CD4-positive, alpha-beta T cell treated with Interferon alpha-2 for 1 hour (primary cell): ENCODE results near the gene IL36G.

Source experiments
- DNase-seq, 2 donors: peaks; one replicate each; pipeline ENCODE4 v3.0.0-alpha.2; 2020 to 2022

Gene IL36G

DNA sequence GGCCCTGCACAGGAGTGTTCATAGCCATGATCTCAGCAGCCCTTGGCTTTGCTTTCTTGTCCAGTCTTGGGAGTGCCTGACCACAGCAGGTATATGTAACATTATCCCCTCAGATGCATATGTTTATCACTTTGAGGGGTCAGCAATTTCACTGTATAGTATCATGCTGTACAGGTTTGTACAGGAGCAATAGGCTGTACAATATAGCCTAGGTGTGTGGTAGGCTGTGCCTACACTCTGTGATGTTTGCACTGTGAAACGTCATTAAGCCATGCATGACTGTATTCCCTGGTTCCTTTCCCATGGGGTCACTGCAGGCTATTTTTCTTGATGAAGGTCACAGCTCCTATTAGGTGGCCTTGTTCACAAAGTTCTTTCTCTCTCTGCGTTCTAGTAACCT is 4.7 kb upstream of the IL36G start:
- DNase-seq, result no peak

DNA sequence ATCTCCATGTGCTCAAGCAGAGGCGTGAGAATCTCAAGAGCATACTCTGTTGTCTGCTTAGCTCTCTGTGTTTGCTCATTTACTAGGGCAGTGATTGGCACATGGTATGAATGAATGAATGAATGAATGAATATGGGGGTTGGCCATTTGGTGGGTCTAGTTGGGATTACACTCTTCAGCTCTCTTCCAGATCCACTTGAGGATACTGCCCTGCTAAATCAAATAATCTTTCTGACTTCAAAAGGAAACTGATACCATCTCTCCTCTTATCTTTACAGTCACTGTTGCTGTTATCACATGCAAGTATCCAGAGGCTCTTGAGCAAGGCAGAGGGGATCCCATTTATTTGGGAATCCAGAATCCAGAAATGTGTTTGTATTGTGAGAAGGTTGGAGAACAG is 1.9 kb downstream of the IL36G start:
- no peak for DNase-seq

DNA sequence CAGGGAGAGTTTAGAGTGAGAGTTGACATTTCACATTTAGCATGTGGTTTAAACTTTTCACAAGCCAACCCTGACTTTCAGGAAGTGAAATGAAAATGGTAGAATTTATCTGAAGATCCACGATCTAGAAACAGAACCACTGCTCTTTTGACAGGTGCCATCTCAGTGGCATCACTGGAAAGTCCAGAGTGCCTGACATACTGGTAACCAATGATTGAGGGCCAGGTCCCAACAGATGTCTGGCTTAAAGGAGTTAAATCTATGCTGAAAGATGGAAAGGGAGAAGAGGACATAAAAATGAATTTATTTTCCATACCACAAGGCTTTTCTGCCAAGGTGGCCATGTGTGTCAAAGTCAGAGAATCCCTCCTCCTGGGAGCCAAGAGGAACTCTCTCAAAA is 2.7 kb downstream of the IL36G start:
- no peak for DNase-seq

DNA sequence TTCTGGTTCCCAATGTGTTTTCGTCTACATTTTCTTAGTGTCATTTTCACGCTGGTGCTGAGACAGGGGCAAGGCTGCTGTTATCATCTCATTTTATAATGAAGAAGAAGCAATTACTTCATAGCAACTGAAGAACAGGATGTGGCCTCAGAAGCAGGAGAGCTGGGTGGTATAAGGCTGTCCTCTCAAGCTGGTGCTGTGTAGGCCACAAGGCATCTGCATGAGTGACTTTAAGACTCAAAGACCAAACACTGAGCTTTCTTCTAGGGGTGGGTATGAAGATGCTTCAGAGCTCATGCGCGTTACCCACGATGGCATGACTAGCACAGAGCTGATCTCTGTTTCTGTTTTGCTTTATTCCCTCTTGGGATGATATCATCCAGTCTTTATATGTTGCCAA is 7.3 kb downstream of the IL36G start:
- DNase-seq, result peak in 1 of 2 donors; percentile 32

DNA sequence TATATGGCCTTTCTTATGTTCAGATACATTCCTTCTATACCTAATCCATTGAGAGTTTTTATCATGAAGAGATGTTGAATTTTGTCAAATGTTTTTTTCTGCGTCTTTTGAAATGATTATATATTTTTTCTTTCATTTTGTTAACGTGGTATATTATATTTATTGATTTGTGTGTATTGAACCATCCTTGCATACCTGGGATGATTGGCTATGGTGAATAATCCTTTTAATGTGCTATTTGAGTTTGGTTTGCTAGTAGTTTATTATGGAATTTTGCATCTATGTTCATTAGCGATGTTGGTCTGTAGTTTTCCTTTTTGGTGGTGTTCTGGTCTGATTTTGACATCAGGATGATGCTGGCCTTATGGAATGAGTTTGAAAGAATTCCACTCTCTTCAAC is 11.8 kb downstream of the IL36G start:
- no peak for DNase-seq

DNA sequence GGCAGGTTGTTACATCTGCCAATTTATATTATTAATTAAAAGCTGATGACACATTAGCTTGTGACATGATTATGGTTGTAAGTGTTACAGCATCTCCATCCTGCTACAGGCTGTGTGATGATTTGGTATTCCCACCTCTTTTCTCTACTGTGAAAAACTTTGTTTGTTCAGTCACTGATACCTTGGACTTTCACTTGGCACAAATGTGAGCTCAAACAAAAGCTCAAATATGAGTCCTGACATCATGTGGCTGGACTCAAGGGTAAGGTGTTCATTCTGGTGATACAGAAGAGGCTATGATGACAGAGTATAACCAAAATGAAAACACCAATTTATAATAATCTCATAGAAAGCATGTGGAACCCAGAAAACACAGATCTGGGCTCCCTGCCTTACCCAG is 16.0 kb downstream of the IL36G start:
- DNase-seq, result no peak

DNA sequence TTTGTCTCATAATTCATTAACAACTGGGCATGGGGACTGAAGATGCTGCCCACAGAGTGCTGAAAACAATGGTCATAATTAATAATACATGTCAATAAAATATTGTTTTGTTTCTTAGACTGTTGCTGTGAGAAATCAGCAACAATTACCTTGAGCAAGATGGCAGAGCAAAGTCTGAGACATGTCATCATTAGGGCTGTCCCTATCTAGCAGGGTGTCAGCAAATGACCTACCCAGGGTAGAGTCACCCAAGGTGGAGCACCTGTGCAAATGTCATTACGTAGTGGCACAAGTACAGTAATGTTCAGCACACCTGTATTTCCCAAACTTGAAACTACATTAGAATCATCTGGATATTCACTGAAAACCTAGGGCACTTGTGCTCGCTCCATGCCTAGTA is 16.8 kb downstream of the IL36G start:
- no peak for DNase-seq

DNA sequence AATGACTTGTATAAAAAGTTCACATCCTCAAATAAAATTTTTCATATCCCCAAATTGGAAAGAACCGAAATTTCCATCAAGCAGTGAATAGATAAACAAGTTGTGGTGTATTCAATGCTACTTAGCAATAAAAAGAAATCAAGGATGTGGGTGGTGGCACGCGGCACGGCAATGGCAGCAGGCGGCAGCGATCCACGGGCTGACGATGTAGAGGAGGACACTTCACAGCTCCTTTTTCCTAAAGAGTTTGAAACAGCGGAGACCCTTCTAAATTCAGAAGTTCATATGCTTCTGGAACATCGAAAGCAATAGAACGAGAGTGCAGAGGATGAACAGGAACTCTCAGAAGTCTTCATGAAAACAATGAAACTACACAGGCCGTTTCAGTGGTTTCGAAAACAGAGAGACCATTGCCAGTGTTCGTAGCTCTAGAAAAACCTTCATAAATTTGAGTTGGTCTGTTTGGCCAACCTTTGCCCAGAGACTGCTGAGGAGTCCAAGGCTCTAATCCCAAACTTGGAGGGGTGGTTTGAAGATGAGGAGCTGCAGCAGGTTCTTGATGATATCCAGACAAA is 17.6 kb downstream of the IL36G start:
- peak in 1 of 2 donors; percentile 19 for DNase-seq

DNA sequence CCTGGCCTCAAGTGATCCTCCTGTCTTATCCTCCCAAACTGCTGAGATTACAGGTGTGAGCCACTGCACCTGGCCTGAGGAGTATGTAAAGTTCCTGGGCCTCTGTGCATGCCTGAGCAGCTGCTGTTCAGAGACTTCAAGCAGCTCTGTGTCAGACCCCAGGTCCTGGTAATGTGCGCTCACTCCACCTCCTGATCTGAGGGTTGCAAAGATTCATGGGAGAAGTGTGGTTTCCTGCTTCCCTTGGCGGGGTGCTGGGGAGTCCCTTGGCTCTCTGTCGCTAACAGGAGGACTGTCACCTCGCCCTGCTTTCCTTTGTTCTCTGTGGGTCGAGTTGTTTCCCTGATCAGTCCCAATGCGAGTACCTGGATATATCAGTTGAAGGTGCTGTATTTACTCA is 18.8 kb downstream of the IL36G start:
- DNase-seq, result peak; percentile 64 to 78

DNA sequence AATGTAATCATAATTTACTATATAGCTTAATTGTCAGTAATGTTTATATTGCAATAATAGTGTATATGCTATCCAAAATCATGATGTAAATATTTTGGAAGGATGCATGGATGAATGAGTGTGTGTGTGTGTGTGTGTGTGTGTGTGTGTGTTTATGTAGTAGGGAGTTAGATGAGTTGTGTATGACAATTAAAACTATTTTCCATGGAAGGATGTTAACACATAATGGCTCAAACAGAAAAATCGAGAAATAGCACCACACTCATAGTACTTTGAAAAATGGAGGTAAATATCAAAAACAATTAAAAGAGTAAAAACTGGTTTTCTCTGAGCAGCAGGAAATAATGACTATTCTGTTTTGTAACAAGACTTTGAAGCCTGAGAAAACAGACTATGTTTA is 19.3 kb downstream of the IL36G start:
- DNase-seq, result no peak

DNA sequence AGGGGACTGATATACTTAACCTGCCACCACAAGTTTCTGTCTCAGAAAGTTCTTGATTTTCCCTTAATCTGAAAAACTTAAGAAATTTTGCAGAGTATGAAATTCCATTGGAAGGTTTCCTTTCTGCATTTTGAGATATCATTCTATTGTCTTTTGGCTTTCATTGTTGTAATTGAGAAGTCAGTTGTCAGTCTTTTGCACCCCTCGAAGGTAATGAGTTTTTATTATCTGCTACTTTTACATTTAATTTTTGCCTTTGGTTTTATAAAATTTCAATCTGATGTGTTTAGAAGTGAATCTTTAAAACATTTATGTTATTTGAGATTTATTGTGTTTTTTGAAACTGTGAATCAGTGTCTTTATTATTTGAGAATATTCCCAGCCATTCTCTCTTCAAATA is 22.6 kb downstream of the IL36G start:
- DNase-seq, result no peak

DNA sequence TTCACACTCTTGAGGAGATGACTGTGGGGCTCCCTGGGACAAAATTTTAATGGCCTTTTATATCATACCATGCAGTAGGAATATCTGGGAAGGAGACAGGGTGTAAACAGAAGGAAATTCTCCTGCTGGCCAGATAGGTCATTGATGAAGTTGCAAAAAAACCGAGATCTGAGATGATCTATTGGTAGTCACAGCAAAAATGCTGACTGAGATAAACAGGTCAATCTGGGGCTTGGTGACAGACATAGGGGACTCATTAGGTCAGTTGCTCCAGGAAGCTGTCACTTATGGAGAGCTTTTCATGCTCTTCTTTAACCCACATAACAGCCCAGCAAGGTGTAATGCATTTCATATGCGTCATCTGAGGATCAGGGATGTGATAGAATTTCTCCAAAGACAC is 24.9 kb downstream of the IL36G start:
- DNase-seq, result no peak

DNA sequence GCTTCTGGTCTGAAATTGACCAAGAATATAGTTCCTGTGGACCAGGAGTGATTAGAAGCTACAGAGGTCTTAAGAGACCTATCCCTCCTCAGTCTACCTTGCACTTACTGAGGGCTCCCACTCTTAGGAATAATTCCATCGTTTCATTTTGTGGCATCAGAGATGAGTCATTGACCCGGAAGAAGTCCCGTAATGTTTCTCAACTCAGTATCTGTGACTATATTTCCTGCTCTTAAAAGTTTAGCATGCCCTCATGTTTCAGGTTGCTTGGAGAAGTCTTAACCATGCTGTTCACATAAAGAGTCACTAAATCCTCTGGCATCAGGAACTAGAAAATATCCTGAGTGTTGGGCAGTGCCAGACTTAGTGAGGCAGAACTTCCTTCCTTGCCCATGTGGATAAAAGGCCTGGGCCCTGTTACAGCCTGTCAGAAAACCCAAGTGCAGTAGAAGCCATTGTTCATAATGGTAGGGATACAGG is 27.3 kb downstream of the IL36G start, which contains the start of gene IL36A:
IL36A (plus strand) TSS at position 430 of the 480 bp plus-strand sequence. CDS start 413 bp downstream, outside the sequence.
- DNase-seq, result no peak

DNA sequence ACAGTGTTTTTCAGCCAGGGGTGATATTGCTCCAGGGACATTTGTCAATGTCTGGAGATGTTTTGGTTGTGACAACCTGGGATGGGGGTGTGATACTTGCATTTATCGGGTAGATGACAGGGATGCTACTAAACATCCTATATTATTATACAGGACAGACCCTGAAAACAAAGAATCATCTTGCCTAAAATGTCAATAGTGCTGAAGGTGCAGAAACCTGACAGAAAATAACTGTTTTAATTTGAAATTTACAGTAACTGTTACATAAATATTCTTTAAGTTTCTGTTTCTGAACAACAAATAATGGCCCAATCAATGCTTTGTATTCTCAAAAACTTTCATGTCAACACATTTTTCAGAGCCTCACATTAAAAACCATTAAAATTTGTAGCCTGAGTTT is 29.4 kb downstream of the IL36G start:
- no peak for DNase-seq

DNA sequence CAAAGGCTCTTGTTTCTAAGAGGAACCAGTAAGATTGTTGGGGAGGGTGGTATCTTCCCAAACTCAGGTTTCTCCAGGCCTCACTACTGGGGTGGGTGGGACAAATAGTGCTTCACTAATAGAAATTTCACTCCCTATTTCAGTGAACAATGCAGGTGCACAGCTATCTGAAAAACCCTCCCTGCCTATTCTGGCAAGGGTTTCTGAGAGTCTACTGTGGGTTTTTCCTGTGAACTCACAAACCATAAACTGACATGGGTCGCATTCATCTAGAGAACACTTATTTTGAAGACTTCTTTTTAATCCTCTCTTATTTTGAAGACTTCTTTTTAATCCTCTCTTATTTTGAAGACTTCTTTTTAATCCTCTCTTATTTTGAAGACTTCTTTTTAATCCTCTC is 31.8 kb downstream of the IL36G start:
- DNase-seq, result no peak

DNA sequence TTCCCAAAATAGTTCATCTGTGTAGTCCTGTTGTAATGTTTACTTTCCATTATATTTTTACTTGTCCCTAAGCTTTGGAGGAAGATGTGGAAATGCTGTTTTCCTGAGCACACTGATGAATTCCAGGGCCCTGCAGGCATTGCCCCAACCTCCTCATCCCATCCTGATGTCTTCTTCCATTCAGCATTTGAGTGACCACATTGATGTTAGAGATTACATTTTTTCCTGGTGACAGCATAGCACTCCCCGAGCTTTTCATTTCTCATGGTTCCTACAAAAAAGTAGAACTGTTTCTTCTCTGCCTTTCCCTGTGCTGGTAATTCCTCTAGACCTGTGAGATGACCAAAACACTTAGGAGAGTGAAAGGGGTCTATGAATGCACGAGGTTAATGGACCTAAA is 32.3 kb downstream of the IL36G start:
- DNase-seq, result no peak

DNA sequence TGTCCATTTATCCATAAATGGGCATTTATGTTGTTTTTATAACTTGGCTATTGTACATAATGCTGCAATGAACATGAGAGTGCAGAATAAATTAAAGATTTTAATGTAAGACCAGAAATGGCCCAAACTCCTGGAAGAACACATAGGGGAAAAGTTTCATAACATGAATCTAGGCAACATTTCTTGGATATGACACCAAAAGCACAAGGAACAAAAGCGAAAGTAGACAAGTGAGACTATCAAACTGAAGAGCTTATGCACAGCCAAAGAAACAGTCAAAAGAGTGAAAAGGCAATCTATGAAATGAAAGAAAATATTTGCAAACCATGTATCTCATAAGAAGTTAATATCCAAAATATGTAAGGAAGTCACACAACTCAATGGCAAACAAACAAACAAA is 33.3 kb downstream of the IL36G start:
- DNase-seq, result no peak

DNA sequence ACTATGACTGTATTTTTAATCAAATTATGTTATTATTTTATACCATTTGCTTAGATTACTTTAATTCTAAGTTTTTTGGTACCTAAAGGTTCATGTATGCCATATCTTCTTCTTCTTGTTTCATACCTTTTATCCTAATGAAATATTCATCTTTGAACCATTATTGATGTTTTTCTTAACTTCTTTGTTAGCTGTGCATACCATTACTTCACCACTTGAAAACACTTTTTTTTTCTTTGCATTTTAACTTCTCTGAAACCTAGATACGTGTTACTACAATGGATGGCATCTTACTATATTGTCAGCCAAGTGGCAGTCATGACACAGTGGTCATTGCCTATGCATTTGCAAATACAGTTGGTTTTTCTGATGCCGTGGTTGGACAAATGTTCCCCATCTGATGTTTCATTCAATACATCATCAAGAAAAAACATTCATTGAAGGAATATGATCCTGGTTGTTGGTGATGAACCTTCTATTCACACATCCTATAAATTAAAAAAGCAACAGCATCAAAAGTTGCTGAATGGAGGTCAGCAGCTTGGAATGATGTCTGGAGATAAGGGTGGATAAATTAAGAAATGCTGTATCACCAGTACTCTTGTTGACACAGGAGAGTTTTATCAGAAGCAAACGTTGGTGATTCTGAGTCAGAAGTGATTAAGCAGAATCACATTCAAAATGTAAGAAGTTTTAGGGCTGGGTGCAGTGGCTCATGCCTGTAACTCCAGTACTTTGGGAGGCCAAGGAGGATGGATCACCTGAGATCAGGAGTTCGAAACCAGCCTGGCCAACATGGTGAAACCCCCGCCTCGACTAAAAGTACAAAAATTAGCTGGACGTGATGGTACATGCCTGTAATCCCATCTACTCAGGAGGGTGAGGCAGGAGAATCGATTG is 34.9 kb downstream of the IL36G start:
- DNase-seq, result no peak

DNA sequence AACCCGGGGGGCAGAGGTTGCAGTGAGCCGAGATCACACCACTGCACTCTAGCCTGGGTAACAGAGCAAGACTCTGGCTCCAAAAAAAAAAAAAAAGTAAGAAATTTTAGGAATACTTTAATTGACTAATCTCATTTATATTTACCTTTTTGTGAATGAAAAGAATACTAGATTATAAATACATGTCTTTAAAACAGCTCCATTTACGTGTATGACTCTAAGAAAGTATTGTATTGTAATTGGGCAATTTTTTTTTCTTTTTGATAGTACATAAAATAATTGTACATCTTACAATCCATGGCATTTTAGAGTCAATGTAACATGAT is 35.5 kb downstream of the IL36G start:
- DNase-seq, result no peak

DNA sequence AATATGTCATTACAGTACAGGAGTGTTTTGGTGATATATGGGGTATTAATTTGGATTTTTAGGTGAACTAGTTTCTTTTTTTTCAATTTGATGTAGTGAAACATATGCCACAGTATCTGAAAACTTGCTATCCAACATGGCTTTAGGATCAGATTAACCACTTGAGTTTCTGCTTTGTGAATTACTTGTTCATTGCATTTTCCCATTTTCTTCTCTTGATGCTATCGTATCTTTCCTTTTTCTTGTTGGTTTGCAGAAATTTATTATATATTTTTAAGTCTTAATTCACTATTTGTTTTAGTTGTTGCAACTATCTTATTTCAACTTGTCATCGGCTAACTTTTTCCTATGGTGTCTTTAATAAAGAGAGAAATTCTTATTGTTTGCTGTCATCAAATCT is 36.3 kb downstream of the IL36G start:
- no peak for DNase-seq

DNA sequence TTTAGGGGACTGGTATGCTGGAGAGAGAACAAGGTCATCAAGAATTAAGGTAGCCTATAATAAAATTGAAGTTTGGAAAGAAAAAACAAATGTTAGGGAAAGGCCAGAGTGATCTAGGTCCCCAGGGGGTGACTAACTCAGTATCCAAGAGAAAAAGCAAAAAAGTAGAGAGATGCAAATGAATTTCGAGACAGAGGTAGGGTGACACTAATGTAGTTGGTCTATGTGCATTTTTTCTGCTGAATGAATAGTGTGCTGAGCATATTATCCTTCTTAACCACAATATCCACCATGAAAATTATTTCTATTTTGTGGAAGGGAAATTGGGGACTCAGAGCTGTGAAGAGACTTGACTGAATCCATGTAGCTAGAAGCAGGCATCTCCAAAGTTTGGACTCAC is 37.2 kb downstream of the IL36G start:
- no peak for DNase-seq

DNA sequence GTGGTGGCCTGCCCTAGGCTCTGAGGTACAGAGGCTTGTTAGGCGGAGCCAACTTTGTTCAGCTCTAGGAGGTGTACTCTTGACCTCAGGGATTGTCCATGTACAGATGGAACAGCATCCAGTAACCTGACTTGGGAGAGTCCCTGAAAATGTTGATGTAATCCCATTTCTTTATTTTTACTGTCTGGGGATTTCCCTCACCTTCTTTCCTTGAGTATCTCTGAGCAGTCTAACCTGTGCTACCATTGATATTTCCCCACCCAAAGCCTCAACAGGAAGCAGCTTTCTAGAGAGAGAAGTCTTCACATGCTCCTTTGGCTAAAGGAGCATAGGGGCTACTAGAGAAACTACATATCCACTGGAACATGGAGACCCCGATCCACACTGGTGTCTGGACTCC is 37.8 kb downstream of the IL36G start:
- DNase-seq, result no peak

DNA sequence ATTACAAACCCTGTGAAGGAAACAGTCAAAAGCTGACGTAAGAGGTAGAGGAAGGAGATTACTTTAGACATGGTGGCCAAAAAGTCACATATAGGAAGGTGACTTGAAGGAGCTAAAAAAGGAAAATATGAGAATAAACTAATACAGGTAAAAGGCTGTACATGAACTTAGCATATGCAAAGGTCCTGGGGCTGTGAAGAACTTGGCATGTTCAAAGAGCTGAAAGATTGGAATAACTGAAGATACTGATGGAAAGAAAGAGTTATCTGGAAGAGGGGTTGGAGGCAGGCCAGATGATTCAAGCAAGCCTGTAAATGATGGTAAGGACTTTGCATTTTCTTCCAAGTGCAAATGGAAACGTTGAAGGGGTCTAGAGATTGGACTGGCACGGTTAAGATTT is 40.7 kb downstream of the IL36G start:
- no peak for DNase-seq

DNA sequence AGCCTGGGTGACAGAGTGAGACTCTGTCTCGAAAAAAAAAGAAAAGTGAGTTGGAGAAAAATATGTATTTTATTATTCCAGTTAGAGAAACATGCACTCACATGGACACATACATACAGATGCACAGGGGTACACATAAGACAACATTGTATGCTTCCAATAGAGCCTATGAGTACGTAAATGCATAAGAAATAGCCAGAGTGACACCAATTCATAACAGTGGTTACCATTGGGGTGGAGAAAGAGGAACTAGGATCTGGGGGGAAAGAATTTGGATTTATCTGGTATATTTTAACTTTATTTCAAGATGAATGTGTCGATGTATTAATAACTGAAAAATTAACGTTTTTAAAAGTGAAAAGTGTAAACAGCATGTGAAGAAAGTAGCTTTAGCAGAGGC is 43.5 kb downstream of the IL36G start:
- DNase-seq, result no peak

DNA sequence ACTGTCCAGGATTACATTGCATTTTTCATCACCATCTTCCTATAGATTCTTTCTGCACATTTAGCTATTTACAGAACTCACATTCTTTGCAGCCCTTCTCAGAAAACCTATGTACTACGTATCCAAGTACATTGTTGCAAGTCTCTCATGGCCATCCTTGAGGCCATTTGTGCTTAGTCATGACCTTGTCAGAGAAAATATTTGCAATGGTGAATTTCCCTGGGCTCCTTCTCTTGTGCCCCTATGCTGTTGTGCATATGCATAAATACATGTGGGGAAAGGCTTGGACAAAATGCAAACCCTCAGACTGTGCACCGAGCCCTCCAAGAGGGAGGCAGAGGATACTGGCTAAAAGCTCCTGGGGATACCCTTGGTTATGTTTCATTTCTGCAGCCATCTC is 47.0 kb downstream of the IL36G start:
- no peak for DNase-seq
